ENCODE results near the gene CPNE9.

Gene CPNE9

GRCh38 chr3:9703736-9704346 lies at the start of gene CPNE9:
Gene CPNE9, plus strand, starts transcription at chr3:9703833. Its CDS starts 164 bp downstream, at chr3:9703997.
- no peak for DNase-seq

GRCh38 chr3:9659849-9660248 lies 43.8 kb upstream of the CPNE9 start:
- DNase-seq: no peak

- no peak for DNase-seq
These were observed 42.7 kb upstream of the CPNE9 start for GRCh38 chr3:9660972-9661371.

- DNase-seq: no peak
These were observed 39.4 kb upstream of the CPNE9 start for GRCh38 chr3:9664119-9664751.

- no peak for DNase-seq
These were observed 36.8 kb upstream of the CPNE9 start for GRCh38 chr3:9666704-9667445.

- DNase-seq: no peak
These were observed 34.4 kb upstream of the CPNE9 start for GRCh38 chr3:9669277-9669676.

GRCh38 chr3:9669720-9670432 lies 33.8 kb upstream of the CPNE9 start:
- DNase-seq: no peak

- no peak for DNase-seq
These were observed 30.6 kb upstream of the CPNE9 start for GRCh38 chr3:9673082-9673481.

- DNase-seq: no peak
These were observed 29.9 kb upstream of the CPNE9 start for GRCh38 chr3:9673752-9674151.

- no peak for DNase-seq
These were observed 27.8 kb upstream of the CPNE9 start for GRCh38 chr3:9675736-9676290.

GRCh38 chr3:9676785-9677184 lies 26.8 kb upstream of the CPNE9 start:
- no peak for DNase-seq

GRCh38 chr3:9678493-9678892 lies 25.1 kb upstream of the CPNE9 start:
- no peak for DNase-seq

- no peak for DNase-seq
These were observed 24.1 kb upstream of the CPNE9 start for GRCh38 chr3:9679476-9680080.

- DNase-seq: no peak
These were observed 22.5 kb upstream of the CPNE9 start for GRCh38 chr3:9681011-9681722.

- DNase-seq: no peak
These were observed 21.9 kb upstream of the CPNE9 start for GRCh38 chr3:9681723-9682081.

GRCh38 chr3:9682096-9682495 lies 21.5 kb upstream of the CPNE9 start:
- DNase-seq: no peak

- DNase-seq: no peak
These were observed 20.2 kb upstream of the CPNE9 start for GRCh38 chr3:9683426-9683825.

- DNase-seq: no peak
These were observed 18.2 kb upstream of the CPNE9 start for GRCh38 chr3:9685216-9686049.

- DNase-seq: no peak
These were observed 17.5 kb upstream of the CPNE9 start for GRCh38 chr3:9686050-9686550.

GRCh38 chr3:9686703-9687102 lies 16.9 kb upstream of the CPNE9 start:
- no peak for DNase-seq

- DNase-seq: no peak
These were observed 16.1 kb upstream of the CPNE9 start for GRCh38 chr3:9687514-9687913.
